NCI-H2196 treated with DMSO at 0.1 percent for 48 hours (cell line): ENCODE measurements around the gene KIF1C.

Experiments
- DNase-seq: peaks from one replicate; lab custom pipeline; 2025; ENCODE audit not compliant: unreplicated experiment; lab: John Stamatoyannopoulos, UW

KIF1C gene

GRCh38 chr17:4968486-4969046 lies 29.2 kb upstream of the KIF1C start:
- DNase-seq, result no peak

- DNase-seq, result no peak
These were observed 28.7 kb upstream of the KIF1C start for GRCh38 chr17:4969047-4969550.

DNA sequence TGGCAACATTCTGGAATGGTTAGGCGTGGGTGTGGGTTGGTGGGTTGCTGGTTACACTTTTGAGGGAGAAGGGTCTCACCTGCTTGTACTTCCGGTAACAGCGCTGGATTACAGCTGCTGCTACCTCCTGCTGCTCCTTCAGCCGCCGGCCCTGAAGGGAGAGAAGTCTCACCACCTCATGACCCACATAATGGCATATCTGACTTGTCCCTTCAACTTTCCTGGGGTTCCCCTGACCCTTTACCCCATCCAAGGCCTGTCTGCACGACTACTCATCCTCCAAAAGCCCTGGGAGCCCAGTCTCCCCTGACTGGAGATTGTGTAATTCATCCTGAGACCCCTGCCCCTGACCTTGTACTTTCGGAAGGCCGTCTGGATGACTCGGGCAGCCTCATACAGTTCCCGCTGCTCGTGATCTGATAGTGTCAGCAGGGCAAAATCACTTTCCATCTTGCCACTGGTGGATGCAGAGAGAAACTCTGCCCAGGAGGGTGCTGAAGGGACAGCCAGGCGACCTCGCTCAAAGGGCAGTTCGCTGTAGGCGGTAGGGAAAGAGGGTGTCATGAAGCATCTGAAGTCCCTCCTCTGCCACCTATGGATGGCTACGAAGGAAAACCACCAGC lies 28.1 kb upstream of the KIF1C start:
- no peak for DNase-seq

DNA sequence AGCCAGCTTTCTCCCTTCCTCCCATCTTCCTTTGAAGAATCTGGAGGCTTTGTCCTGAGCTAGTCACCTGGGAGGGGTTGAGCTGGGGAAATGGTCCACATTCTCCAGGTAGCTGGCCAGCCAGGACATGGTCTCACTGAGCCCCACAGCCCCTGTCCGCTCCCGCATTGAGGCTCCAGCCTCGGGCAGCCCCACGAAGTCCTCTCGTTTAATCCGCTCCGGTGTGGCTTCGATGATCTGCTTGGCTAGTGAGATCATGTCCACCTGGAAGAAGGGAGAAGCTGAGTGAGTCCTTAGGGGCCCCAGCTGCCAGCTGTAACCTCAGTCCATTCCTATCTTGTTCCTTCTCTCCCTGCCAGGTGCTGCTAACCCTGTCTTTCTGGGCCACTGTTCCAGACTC lies 27.5 kb upstream of the KIF1C start:
- no peak for DNase-seq

- DNase-seq, result no peak
These were observed 25.9 kb upstream of the KIF1C start for GRCh38 chr17:4971826-4972225.

DNA sequence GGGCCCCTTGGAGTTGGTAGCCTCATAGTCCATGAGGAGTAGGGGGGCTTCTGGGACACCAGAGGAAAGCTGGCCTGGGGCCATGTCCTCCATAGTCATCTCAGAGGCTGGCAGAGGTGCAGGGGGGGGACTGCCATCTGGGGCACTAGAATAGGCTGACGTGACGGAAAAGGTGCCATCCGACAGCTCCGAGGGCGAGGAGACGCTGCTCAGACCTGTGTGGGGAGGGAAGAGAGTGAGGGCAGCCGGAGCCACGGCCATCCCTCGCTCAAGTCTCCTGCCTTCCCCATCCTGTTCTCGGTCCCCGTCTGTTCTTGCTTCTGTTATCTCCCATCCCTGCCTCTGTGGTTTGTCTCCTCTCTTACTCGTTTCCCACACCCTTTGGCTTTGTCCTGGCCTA lies 25.4 kb upstream of the KIF1C start:
- no peak for DNase-seq

- no peak for DNase-seq
These were observed 25.0 kb upstream of the KIF1C start for GRCh38 chr17:4972752-4973151.

DNA sequence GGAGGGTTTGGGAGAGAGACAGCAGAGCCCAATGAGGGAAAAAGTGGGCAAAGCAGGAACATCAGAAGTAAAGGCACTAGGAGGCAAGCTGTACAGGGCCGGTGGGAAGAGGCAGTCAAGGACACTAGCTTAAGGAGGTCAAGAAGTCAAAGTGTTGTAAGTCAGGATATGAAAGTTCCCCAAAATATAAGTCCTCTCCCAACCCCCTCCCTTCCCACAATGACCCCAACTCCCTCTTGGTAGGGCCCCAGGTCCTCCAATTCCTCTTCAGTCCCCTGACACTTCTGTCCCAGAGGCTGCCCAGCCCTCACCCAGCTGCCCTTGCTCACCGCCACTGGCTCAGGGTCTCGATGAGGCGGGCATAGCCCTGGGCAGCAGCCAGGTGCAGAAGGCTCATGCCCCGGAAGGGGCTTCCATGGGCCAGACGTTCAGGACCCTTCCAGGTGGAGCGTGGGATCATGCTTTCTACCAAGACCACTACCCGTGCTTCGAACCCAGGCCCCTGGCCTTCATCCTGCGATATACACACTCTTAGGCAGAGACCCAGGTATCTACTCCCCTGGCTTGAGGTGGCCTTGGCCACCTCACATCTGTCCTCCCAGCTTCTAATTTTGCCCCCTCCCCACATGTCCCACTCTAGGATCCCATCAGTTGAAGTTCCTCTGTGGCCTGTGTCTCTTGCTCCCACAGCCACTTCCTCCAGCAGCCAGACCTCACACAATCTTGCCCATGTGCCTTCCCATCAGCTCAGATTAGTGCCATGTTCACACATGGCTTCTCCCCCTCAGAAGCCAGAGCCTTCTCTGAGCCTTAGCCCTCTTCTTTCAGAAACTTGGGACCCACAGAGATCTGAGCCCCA lies 24.3 kb upstream of the KIF1C start:
- no peak for DNase-seq

GRCh38 chr17:4974115-4974670 lies 23.6 kb upstream of the KIF1C start:
- DNase-seq, result no peak

- no peak for DNase-seq
These were observed 19.0 kb upstream of the KIF1C start for GRCh38 chr17:4978726-4979125.

- no peak for DNase-seq
These were observed 17.0 kb upstream of the KIF1C start for GRCh38 chr17:4980644-4981216.

DNA sequence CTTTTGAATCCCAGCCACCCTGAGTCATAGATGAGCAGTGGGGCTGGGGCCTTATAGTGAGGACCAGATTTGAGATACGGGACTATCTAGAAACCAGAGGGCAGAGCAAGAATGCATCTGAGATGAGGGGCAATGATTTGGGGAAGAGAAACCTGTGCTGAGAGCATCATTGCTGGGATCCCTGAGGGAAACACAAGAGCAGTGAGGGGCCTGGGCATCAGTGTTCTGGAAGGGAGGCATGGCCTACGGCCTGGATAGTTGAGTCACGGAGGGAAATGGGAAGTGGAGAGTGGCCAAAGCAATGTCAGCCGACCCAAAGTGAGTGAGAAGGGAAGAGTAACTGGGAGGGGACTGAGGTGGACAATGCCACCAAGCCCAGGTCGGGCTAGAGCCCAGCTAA lies 15.4 kb upstream of the KIF1C start:
- DNase-seq, result no peak

GRCh38 chr17:4986403-4986802 lies 11.3 kb upstream of the KIF1C start:
- DNase-seq, result no peak

- DNase-seq, result peak; percentile 19
These were observed 10.6 kb upstream of the KIF1C start, which contains the start of gene CAMTA2 for GRCh38 chr17:4986951-4987766. TSS of gene CAMTA2 (minus strand) at chr17:4987675. CDS start at chr17:4986222, 1,453 bp downstream.

- no peak for DNase-seq
These were observed 9.8 kb upstream of the KIF1C start for GRCh38 chr17:4987767-4988567.

GRCh38 chr17:4994081-4994595 lies 3.6 kb upstream of the KIF1C start:
- no peak for DNase-seq

- no peak for DNase-seq
These were observed 429 bp downstream of the KIF1C start for GRCh38 chr17:4998027-4998731.

- no peak for DNase-seq
These were observed 1.1 kb downstream of the KIF1C start for GRCh38 chr17:4998732-4999429.
